Measurements from ENCODE around the gene PPP1R3G. TPM values are rescaled to one million over a fixed set of nuclear protein-coding genes. Genes with fewer than 3 reads are reported as not detected.

The PPP1R3G gene
- total and polyA plus RNA-seq, 2 of the 13 experiments (the other 11 are each of a cell fraction or from before 2014, with no cell fraction given), result 1.2 to 1.3 TPM

- TF ChIP-seq SOX13 (IDR thresholded peaks at IDR 0.05), result no peak
- TF ChIP-seq SOX13 (CRISPR knock-in tag; conservative IDR thresholded peaks at IDR 0.05 in 1 of 2, IDR thresholded peaks at IDR 0.05 in 1 of 2), result 0 out of 4 replicates have a peak, but pooled peaks of 1 of the 2 experiments have one; percentile 37
Measured at GRCh38 chr6:5088780-5089179, 3.6 kb downstream of the PPP1R3G start (continued).

DNA sequence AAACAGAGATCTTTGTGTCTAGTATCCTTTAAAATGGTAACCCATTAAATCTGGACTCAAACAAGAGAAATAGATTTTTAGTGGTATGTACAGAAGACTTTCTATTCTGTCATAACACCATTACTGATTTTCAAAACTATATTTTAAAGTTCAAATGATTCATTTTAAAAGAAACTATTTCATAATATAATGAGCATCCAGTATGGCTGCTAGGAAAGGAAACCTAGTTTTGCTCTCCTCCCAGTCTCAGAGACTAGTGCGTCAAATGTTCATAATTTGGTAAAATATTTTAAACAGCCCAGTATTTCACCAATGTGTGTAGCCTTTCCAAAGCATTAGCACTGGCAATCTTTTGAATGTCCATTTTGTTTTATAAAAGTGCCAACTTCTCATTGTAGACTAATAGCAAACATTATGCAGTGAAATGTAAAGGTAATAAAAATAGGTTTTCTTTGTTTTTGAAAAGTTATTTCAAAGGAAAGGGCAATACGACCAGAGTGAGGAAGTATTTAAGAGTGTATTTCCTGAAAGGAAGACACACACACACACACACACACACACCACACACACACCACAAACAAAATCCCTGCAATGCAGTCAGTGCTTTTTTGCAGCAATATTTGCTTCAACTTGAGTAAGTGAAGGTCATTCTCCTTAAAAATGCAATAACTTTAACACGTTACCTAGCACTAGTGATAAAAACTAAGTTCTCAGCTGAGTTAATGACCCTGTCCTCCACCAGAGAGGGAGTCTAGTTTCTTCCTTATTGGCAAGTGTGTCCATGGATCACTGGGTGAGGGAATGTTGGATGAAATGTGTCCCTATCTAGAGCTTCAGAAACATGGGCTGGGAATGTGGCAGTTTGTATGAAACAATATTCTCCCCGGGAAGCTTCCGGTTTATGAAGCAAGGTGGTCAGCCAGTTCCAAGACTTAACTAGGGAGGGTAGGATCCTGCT is 4.6 kb downstream of the PPP1R3G start:
- Histone ChIP-seq H4K20me1 (ENCODE audit: insufficient read depth, low read length) (no peaks in the 10 kb centered on the region), H3K9ac (ENCODE audit: insufficient read depth, low read depth, low read length) (no peak overlapping the region), H3K9me3 (ENCODE audit: low read length) (no peaks in the 10 kb centered on the region), H2AFZ (ENCODE audit: low read length) (no peak overlapping the region), H3K4me1 (ENCODE audit: insufficient read depth, low read length) (peaks cover 47% of the 10 kb centered on the region), H3K79me2 (ENCODE audit: insufficient read depth, low read length) (peaks cover 2% of the 10 kb centered on the region), H3K4me3 (replicated peaks in 1 of 3; ENCODE audit: insufficient read depth in 1 of 3, low read depth in 2 of 3, low read length in 3 of 3) (no peak overlapping the region), H3K27me3 (ENCODE audit: control insufficient read depth in 1 of 2, insufficient read depth in 2 of 2, low read length in 2 of 2) (no peaks in the 10 kb centered on the region), H3K27ac (ENCODE audit: extremely low read length, insufficient read depth, low read length) (no peak overlapping the region), H3K36me3 (replicated peaks in 1 of 2; ENCODE audit: control insufficient read depth in 1 of 2, insufficient read depth in 2 of 2, low read length in 2 of 2) (no peaks in the 10 kb centered on the region; a peak in 2 of 5 replicates), H3K4me2 (ENCODE audit: low read depth, low read length) (no peak overlapping the region)
- BruUV-seq (replicated peaks), result no TSS peak
- WGBS (ENCODE audit: low lambda C conversion rate), result 94% methylated on average over 5 of the region's 5 CpGs
- no peak for FAIRE-seq
- no peak for TF ChIP-seq KLF13 (CRISPR knock-in tag; IDR thresholded peaks at IDR 0.05)
- TF ChIP-seq, protein P1, sequence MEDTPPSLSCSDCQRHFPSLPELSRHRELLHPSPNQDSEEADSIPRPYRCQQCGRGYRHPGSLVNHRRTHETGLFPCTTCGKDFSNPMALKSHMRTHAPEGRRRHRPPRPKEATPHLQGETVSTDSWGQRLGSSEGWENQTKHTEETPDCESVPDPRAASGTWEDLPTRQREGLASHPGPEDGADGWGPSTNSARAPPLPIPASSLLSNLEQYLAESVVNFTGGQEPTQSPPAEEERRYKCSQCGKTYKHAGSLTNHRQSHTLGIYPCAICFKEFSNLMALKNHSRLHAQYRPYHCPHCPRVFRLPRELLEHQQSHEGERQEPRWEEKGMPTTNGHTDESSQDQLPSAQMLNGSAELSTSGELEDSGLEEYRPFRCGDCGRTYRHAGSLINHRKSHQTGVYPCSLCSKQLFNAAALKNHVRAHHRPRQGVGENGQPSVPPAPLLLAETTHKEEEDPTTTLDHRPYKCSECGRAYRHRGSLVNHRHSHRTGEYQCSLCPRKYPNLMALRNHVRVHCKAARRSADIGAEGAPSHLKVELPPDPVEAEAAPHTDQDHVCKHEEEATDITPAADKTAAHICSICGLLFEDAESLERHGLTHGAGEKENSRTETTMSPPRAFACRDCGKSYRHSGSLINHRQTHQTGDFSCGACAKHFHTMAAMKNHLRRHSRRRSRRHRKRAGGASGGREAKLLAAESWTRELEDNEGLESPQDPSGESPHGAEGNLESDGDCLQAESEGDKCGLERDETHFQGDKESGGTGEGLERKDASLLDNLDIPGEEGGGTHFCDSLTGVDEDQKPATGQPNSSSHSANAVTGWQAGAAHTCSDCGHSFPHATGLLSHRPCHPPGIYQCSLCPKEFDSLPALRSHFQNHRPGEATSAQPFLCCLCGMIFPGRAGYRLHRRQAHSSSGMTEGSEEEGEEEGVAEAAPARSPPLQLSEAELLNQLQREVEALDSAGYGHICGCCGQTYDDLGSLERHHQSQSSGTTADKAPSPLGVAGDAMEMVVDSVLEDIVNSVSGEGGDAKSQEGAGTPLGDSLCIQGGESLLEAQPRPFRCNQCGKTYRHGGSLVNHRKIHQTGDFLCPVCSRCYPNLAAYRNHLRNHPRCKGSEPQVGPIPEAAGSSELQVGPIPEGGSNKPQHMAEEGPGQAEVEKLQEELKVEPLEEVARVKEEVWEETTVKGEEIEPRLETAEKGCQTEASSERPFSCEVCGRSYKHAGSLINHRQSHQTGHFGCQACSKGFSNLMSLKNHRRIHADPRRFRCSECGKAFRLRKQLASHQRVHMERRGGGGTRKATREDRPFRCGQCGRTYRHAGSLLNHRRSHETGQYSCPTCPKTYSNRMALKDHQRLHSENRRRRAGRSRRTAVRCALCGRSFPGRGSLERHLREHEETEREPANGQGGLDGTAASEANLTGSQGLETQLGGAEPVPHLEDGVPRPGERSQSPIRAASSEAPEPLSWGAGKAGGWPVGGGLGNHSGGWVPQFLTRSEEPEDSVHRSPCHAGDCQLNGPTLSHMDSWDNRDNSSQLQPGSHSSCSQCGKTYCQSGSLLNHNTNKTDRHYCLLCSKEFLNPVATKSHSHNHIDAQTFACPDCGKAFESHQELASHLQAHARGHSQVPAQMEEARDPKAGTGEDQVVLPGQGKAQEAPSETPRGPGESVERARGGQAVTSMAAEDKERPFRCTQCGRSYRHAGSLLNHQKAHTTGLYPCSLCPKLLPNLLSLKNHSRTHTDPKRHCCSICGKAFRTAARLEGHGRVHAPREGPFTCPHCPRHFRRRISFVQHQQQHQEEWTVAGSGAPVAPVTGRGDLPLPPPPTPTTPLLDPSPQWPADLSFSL (CRISPR knock-in tag; IDR thresholded peaks at IDR 0.05), result 0 out of 2 replicates have a peak, but pooled peaks have one; percentile 14
- DNase-seq (ENCODE audit: low spot score), result no peak
- intact Hi-C loops (cut with micrococcal nuclease; ENCODE audit: unreplicated experiment), result no loop called here
- no peak; the same call in 2 of the 3 replicates for ATAC-seq
- in situ Hi-C loops (cut with HindIII; ENCODE audit: extremely low pct_ligation_motif_present, low pct_unique_long_range_greater_than_20kb), result no loop called here
- ChIA-PET POLR2A (interaction anchor here (0.6 kb wide), 1 partner anchor 31 kb away, joined by 3 read pairs; no protein-coding TSS in a partner anchor), CTCF (ENCODE audit: low intra/inter-chr PET ratio, low total read pairs) (no interaction called here)
